ENCODE measurements around the gene B9D2. TPM values are rescaled to one million over a fixed set of nuclear protein-coding genes. Genes with fewer than 3 reads are reported as not detected.
"Not testable (repeated sequence)": the region's sequence is repeated elsewhere in the genome, so short reads cannot be mapped to it uniquely, and the experiment has no call there.

Gene B9D2
- 2.1 TPM for total RNA-seq

- peak within 1 kb of the TSS; percentile 97 for H3K27ac ChIP-seq (ENCODE audit: low read depth, low read length)
- peaks cover 11 to 17% (median 13%) of the 10 kb centered on the region in 3 donors for H3K4me1 ChIP-seq (ENCODE audit: control insufficient read depth in 3 of 3, insufficient read depth in 3 of 3, low read length in 3 of 3)
- H3K9me3 ChIP-seq (ENCODE audit: control insufficient read depth in 3 of 3, low read length in 3 of 3), result no peaks in the 10 kb centered on the region
- H3K9ac ChIP-seq (ENCODE audit: low read depth in 1 of 3, low read length in 3 of 3), result peak within 1 kb of the TSS; percentile 89 to 96 (median 94)
- H3K27me3 ChIP-seq (ENCODE audit: control insufficient read depth in 3 of 3, insufficient read depth in 3 of 3, low read length in 3 of 3), result no peaks in the 10 kb centered on the region
- H3K36me3 ChIP-seq (ENCODE audit: control insufficient read depth in 3 of 3, insufficient read depth in 3 of 3, low read length in 3 of 3), result no peaks in the 10 kb centered on the region
- peak within 1 kb of the TSS; percentile 96 to 99 (median 98) for H3K4me3 ChIP-seq (ENCODE audit: low read length in 3 of 3)
Measured at GRCh38 chr19:41363753-41364523, at the start of gene B9D2. Gene B9D2 (minus strand): TSS chr19:41364149. CDS start chr19:41363519, 630 bp downstream.

- Histone ChIP-seq H3K36me3 (ENCODE audit: control insufficient read depth in 3 of 3, insufficient read depth in 3 of 3, low read length in 3 of 3) (peaks cover 29 to 37% (median 35%) of the 10 kb centered on the region in 3 donors), H3K27ac (ENCODE audit: low read depth, low read length) (no peak overlapping the region), H3K4me1 (ENCODE audit: control insufficient read depth in 3 of 3, insufficient read depth in 3 of 3, low read length in 3 of 3) (peaks cover 52 to 72% (median 71%) of the 10 kb centered on the region in 3 donors)
Measured at GRCh38 chr19:41412953-41413352, 49.0 kb upstream of the B9D2 start.

GRCh38 chr19:41411968-41412265 lies 48.0 kb upstream of the B9D2 start:
- Histone ChIP-seq H3K4me3 (ENCODE audit: low read length in 3 of 3) (peak overlapping the region in 1 of 3 donors; percentile 49), H3K9me3 (ENCODE audit: control insufficient read depth in 3 of 3, low read length in 3 of 3) (no peaks in the 10 kb centered on the region), H3K27ac (ENCODE audit: low read depth, low read length) (peak overlapping the region; percentile 59), H3K27me3 (ENCODE audit: control insufficient read depth in 3 of 3, insufficient read depth in 3 of 3, low read length in 3 of 3) (no peaks in the 10 kb centered on the region), H3K4me1 (ENCODE audit: control insufficient read depth in 3 of 3, insufficient read depth in 3 of 3, low read length in 3 of 3) (peaks cover 54 to 73% (median 72%) of the 10 kb centered on the region in 3 donors), H3K9ac (ENCODE audit: low read depth in 1 of 3, low read length in 3 of 3) (peak overlapping the region in 1 of 3 donors; percentile 72), H3K36me3 (ENCODE audit: control insufficient read depth in 3 of 3, insufficient read depth in 3 of 3, low read length in 3 of 3) (peaks cover 23 to 32% (median 31%) of the 10 kb centered on the region in 3 donors)

More at GRCh38 chr19:41412953-41413352, 49.0 kb upstream of the B9D2 start:
- no peaks in the 10 kb centered on the region for H3K9me3 ChIP-seq (ENCODE audit: control insufficient read depth in 3 of 3, low read length in 3 of 3)
- peak overlapping the region in 1 of 3 donors; percentile 50 for H3K9ac ChIP-seq (ENCODE audit: low read depth in 1 of 3, low read length in 3 of 3)
- no peak overlapping the region for H3K4me3 ChIP-seq (ENCODE audit: low read length in 3 of 3)
- no peaks in the 10 kb centered on the region for H3K27me3 ChIP-seq (ENCODE audit: control insufficient read depth in 3 of 3, insufficient read depth in 3 of 3, low read length in 3 of 3)

- Histone ChIP-seq H3K27me3 (ENCODE audit: control insufficient read depth in 3 of 3, insufficient read depth in 3 of 3, low read length in 3 of 3) (no peaks in the 10 kb centered on the region), H3K36me3 (ENCODE audit: control insufficient read depth in 3 of 3, insufficient read depth in 3 of 3, low read length in 3 of 3) (peaks cover 19 to 30% (median 26%) of the 10 kb centered on the region in 3 donors), H3K9me3 (ENCODE audit: control insufficient read depth in 3 of 3, low read length in 3 of 3) (no peaks in the 10 kb centered on the region), H3K4me1 (ENCODE audit: control insufficient read depth in 3 of 3, insufficient read depth in 3 of 3, low read length in 3 of 3) (peaks cover 57 to 72% (median 71%) of the 10 kb centered on the region in 3 donors), H3K27ac (ENCODE audit: low read depth, low read length) (peak overlapping the region; percentile 59), H3K9ac (ENCODE audit: low read depth in 1 of 3, low read length in 3 of 3) (peak overlapping the region in 1 of 3 donors; percentile 72), H3K4me3 (ENCODE audit: low read length in 3 of 3) (peak overlapping the region in 1 of 3 donors; percentile 49)
Measured at GRCh38 chr19:41411100-41411967, 47.4 kb upstream of the B9D2 start.

- H3K9me3 ChIP-seq (ENCODE audit: control insufficient read depth in 3 of 3, low read length in 3 of 3), result no peaks in the 10 kb centered on the region
- H3K4me1 ChIP-seq (ENCODE audit: control insufficient read depth in 3 of 3, insufficient read depth in 3 of 3, low read length in 3 of 3), result peaks cover 65 to 73% (median 73%) of the 10 kb centered on the region in 3 donors
- no peak overlapping the region for H3K4me3 ChIP-seq (ENCODE audit: low read length in 3 of 3)
- H3K27me3 ChIP-seq (ENCODE audit: control insufficient read depth in 3 of 3, insufficient read depth in 3 of 3, low read length in 3 of 3), result no peaks in the 10 kb centered on the region
- H3K27ac ChIP-seq (ENCODE audit: low read depth, low read length), result peak overlapping the region; percentile 59
- peak overlapping the region in 1 of 3 donors; percentile 72 for H3K9ac ChIP-seq (ENCODE audit: low read depth in 1 of 3, low read length in 3 of 3)
- peaks cover 17 to 31% (median 21%) of the 10 kb centered on the region in 3 donors for H3K36me3 ChIP-seq (ENCODE audit: control insufficient read depth in 3 of 3, insufficient read depth in 3 of 3, low read length in 3 of 3)
Measured at GRCh38 chr19:41410336-41411054, 46.5 kb upstream of the B9D2 start.

- H3K4me3 ChIP-seq (ENCODE audit: low read length in 3 of 3), result peak overlapping the region in 1 of 3 donors; percentile 52
Measured at GRCh38 chr19:41409288-41409687, 45.3 kb upstream of the B9D2 start.

GRCh38 chr19:41408846-41409245 lies 44.9 kb upstream of the B9D2 start:
- Histone ChIP-seq H3K4me3 (ENCODE audit: low read length in 3 of 3) (peak overlapping the region in 1 of 3 donors; percentile 52), H3K4me1 (ENCODE audit: control insufficient read depth in 3 of 3, insufficient read depth in 3 of 3, low read length in 3 of 3) (peaks cover 51 to 57% (median 56%) of the 10 kb centered on the region in 3 donors), H3K27ac (ENCODE audit: low read depth, low read length) (peak overlapping the region; percentile 42), H3K36me3 (ENCODE audit: control insufficient read depth in 3 of 3, insufficient read depth in 3 of 3, low read length in 3 of 3) (peaks cover 3 to 17% (median 10%) of the 10 kb centered on the region in 3 donors), H3K9ac (ENCODE audit: low read depth in 1 of 3, low read length in 3 of 3) (peak overlapping the region in 1 of 3 donors; percentile 71)
- H3K27me3 ChIP-seq (ENCODE audit: control insufficient read depth in 3 of 3, insufficient read depth in 3 of 3, low read length in 3 of 3); H3K9me3 ChIP-seq (ENCODE audit: control insufficient read depth in 3 of 3, low read length in 3 of 3): not testable (repeated sequence)

More at GRCh38 chr19:41409288-41409687, 45.3 kb upstream of the B9D2 start:
- Histone ChIP-seq H3K9ac (ENCODE audit: low read depth in 1 of 3, low read length in 3 of 3) (peak overlapping the region in 1 of 3 donors; percentile 71), H3K36me3 (ENCODE audit: control insufficient read depth in 3 of 3, insufficient read depth in 3 of 3, low read length in 3 of 3) (peaks cover 7 to 22% (median 12%) of the 10 kb centered on the region in 3 donors), H3K27me3 (ENCODE audit: control insufficient read depth in 3 of 3, insufficient read depth in 3 of 3, low read length in 3 of 3) (no peaks in the 10 kb centered on the region), H3K27ac (ENCODE audit: low read depth, low read length) (peak overlapping the region; percentile 42), H3K9me3 (ENCODE audit: control insufficient read depth in 3 of 3, low read length in 3 of 3) (no peaks in the 10 kb centered on the region), H3K4me1 (ENCODE audit: control insufficient read depth in 3 of 3, insufficient read depth in 3 of 3, low read length in 3 of 3) (peaks cover 56 to 62% (median 61%) of the 10 kb centered on the region in 3 donors)

- Histone ChIP-seq H3K36me3 (ENCODE audit: control insufficient read depth in 3 of 3, insufficient read depth in 3 of 3, low read length in 3 of 3) (peaks cover under 1 to 16% (median 6%) of the 10 kb centered on the region in 3 donors), H3K9me3 (ENCODE audit: control insufficient read depth in 3 of 3, low read length in 3 of 3) (no peaks in the 10 kb centered on the region), H3K4me1 (ENCODE audit: control insufficient read depth in 3 of 3, insufficient read depth in 3 of 3, low read length in 3 of 3) (peaks cover 47 to 55% (median 55%) of the 10 kb centered on the region in 3 donors), H3K9ac (ENCODE audit: low read depth in 1 of 3, low read length in 3 of 3) (peak overlapping the region in 1 of 3 donors; percentile 45), H3K27me3 (ENCODE audit: control insufficient read depth in 3 of 3, insufficient read depth in 3 of 3, low read length in 3 of 3) (no peaks in the 10 kb centered on the region), H3K4me3 (ENCODE audit: low read length in 3 of 3) (no peak overlapping the region), H3K27ac (ENCODE audit: low read depth, low read length) (no peak overlapping the region)
Measured at GRCh38 chr19:41408256-41408655, 44.3 kb upstream of the B9D2 start.

GRCh38 chr19:41407271-41407670 lies 43.3 kb upstream of the B9D2 start:
- no peak overlapping the region for H3K27ac ChIP-seq (ENCODE audit: low read depth, low read length)
- H3K4me1 ChIP-seq (ENCODE audit: control insufficient read depth in 3 of 3, insufficient read depth in 3 of 3, low read length in 3 of 3), result peaks cover 44 to 55% (median 54%) of the 10 kb centered on the region in 3 donors
- H3K9ac ChIP-seq (ENCODE audit: low read depth in 1 of 3, low read length in 3 of 3), result no peak overlapping the region
- H3K36me3 ChIP-seq (ENCODE audit: control insufficient read depth in 3 of 3, insufficient read depth in 3 of 3, low read length in 3 of 3), result peaks cover 0 to 17% (median 0%) of the 10 kb centered on the region in 3 donors
- no peaks in the 10 kb centered on the region for H3K27me3 ChIP-seq (ENCODE audit: control insufficient read depth in 3 of 3, insufficient read depth in 3 of 3, low read length in 3 of 3)
- no peaks in the 10 kb centered on the region for H3K9me3 ChIP-seq (ENCODE audit: control insufficient read depth in 3 of 3, low read length in 3 of 3)
- H3K4me3 ChIP-seq (ENCODE audit: low read length in 3 of 3), result no peak overlapping the region

Data from skeletal muscle tissue (tissue), 4 donors.